Activated B cell treated with CpG ODN at 0.5 μM for 24 hours (primary cell): Measurements from ENCODE around the gene DNAH17. TPM values are rescaled to one million over a fixed set of nuclear protein-coding genes. Genes with fewer than 3 reads are reported as not detected.
A peak's percentile ranks its signal among the peaks of the same experiment; 100 is the strongest.

Experiments used
- ATAC-seq: fragments of 200-7000 bp; cut with Tn5 transposase; one replicate; pipeline ENCODE4 v1.10.0; 2021; ENCODE audit warnings: low read depth, mild to moderate bottlenecking, moderate library complexity
- CTCF ChIA-PET: fragments of 350-600 bp; sonication (Branson Sonifier 250); formaldehyde crosslinking; loops from one replicate; lab custom pipeline; 2021; ENCODE audit warnings: antibody characterized with exemption; lab: Charles Lee
- POLR2A ChIA-PET: fragments of 350-600 bp; sonication (Branson Sonifier 250); formaldehyde crosslinking; loops from one replicate; lab custom pipeline; 2021; ENCODE audit warnings: antibody characterized with exemption; lab: Charles Lee
- DNase-seq: peaks from one replicate; pipeline ENCODE4 v3.0.0; 2022
- H3K27ac Mint-ChIP-seq: one replicate; pipeline ENCODE4 v1.8.0; 2020; ENCODE audit warnings: mixed read lengths
- H3K27me3 Mint-ChIP-seq: one replicate; pipeline ENCODE4 v1.8.0; 2021; ENCODE audit warnings: mixed read lengths
- H3K36me3 Mint-ChIP-seq: one replicate; pipeline ENCODE4 v1.8.0; 2021; ENCODE audit warnings: low read depth, mixed read lengths
- H3K4me1 Mint-ChIP-seq: one replicate; pipeline ENCODE4 v1.8.0; 2021; ENCODE audit warnings: mixed read lengths
- H3K4me3 Mint-ChIP-seq: one replicate; pipeline ENCODE4 v1.8.0; 2020; ENCODE audit warnings: mild to moderate bottlenecking, mixed read lengths
- H3K9me3 Mint-ChIP-seq: one replicate; pipeline ENCODE4 v1.8.0; 2020; ENCODE audit warnings: mixed read lengths
- CTCF ChIP-seq: fragments of 200-600 bp; IDR thresholded peaks from one replicate; pipeline ENCODE4 v1.8.0; 2022; ENCODE audit warnings: antibody characterized with exemption, mild to moderate bottlenecking
- intact Hi-C: fragments of 100-400 bp; cut with micrococcal nuclease; formaldehyde crosslinking; loops from one replicate; pipeline ENCODE4 v1.15.1; 2024
- total RNA-seq: library from RNA; stranded (reverse); gene quantifications from 2 replicates; pipeline ENCODE4 v1.2.3, GENCODE V29; 2022

The DNAH17 gene
- total RNA-seq, 1 donor from 2014 or later, result 0.13 TPM

- H3K4me1 Mint-ChIP-seq, result peaks cover 71% of the 10 kb centered on the region
- ChIA-PET CTCF (interaction anchor here (1.0 to 1.5 kb wide), 2 partner anchors 29 to 78 kb away, joined by 3 to 4 read pairs; no protein-coding TSS in a partner anchor), POLR2A (no interaction called here)
- intact Hi-C loops, result no loop called here
- DNase-seq (no peak), ATAC-seq (no peak)
- H3K9me3 Mint-ChIP-seq, result no peaks in the 10 kb centered on the region
- H3K4me3 Mint-ChIP-seq, result no peak overlapping the region
- no peak for TF ChIP-seq CTCF
- no peaks in the 10 kb centered on the region for H3K27me3 Mint-ChIP-seq
- peaks cover 31% of the 10 kb centered on the region for H3K36me3 Mint-ChIP-seq
- peak overlapping the region; percentile 46 for H3K27ac Mint-ChIP-seq
Observed at GRCh38 chr17:78390241-78391050, 186.8 kb downstream of the DNAH17 start.

- POLR2A ChIA-PET, result interaction anchor here (0.6 to 1.2 kb wide), 5 partner anchors 18 to 534 kb away, joined by 3 to 9 read pairs (median 3); no protein-coding TSS in a partner anchor
- Mint-ChIP-seq H3K27me3 (no peaks in the 10 kb centered on the region), H3K27ac (peak overlapping the region; percentile 88), H3K9me3 (no peaks in the 10 kb centered on the region), H3K4me1 (peaks cover 83% of the 10 kb centered on the region), H3K4me3 (peak overlapping the region; percentile 69), H3K36me3 (peaks cover 14% of the 10 kb centered on the region)
- no peak for DNase-seq
- intact Hi-C loops, result no loop called here
- CTCF ChIA-PET, result interaction anchor here (0.6 to 2.1 kb wide), 7 partner anchors 25 to 138 kb away, joined by 3 to 9 read pairs (median 4); no protein-coding TSS in a partner anchor
- ATAC-seq, result peak; percentile 61
- TF ChIP-seq CTCF, result no peak
Observed at GRCh38 chr17:78387977-78388941, 188.9 kb downstream of the DNAH17 start.

- no peak for TF ChIP-seq CTCF
- CTCF ChIA-PET, result interaction anchor here (0.9 kb wide), 1 partner anchor 24 kb away, joined by 3 read pairs; no protein-coding TSS in a partner anchor
- DNase-seq, result no peak
- H3K27ac Mint-ChIP-seq, result peak overlapping the region; percentile 84
- no peaks in the 10 kb centered on the region for H3K27me3 Mint-ChIP-seq
- H3K4me1 Mint-ChIP-seq, result peaks cover 91% of the 10 kb centered on the region
- H3K36me3 Mint-ChIP-seq, result peaks cover 17% of the 10 kb centered on the region
- H3K9me3 Mint-ChIP-seq, result no peaks in the 10 kb centered on the region
- ATAC-seq, result no peak
- intact Hi-C loops, result loop anchor here (1.0 kb wide), 1 partner anchor 47 kb away; no protein-coding TSS in a partner anchor
- POLR2A ChIA-PET, result interaction anchor here (0.6 to 1.0 kb wide), 5 partner anchors 27 to 505 kb away, joined by 3 to 4 read pairs (median 3); no protein-coding TSS in a partner anchor
- peak overlapping the region; percentile 64 for H3K4me3 Mint-ChIP-seq
Observed at GRCh38 chr17:78384479-78385175, 192.6 kb downstream of the DNAH17 start.

- Mint-ChIP-seq H3K27ac (peak overlapping the region; percentile 84), H3K9me3 (no peaks in the 10 kb centered on the region), H3K4me3 (peak overlapping the region; percentile 64), H3K36me3 (peaks cover 17% of the 10 kb centered on the region), H3K4me1 (peaks cover 91% of the 10 kb centered on the region), H3K27me3 (no peaks in the 10 kb centered on the region)
- intact Hi-C loops, result loop anchor here (1.0 kb wide), 1 partner anchor 47 kb away; no protein-coding TSS in a partner anchor
- DNase-seq (no peak), ATAC-seq (peak; percentile 30)
- no peak for TF ChIP-seq CTCF
- CTCF ChIA-PET, result interaction anchor here (0.9 kb wide), 1 partner anchor 23 kb away, joined by 3 read pairs; no protein-coding TSS in a partner anchor
- POLR2A ChIA-PET, result interaction anchor here (0.6 to 1.0 kb wide), 4 partner anchors 28 to 506 kb away, joined by 3 to 4 read pairs (median 4); no protein-coding TSS in a partner anchor
Observed at GRCh38 chr17:78383725-78384471, 193.3 kb downstream of the DNAH17 start.
